Measurements from ENCODE around the gene PLAAT5. TPM values are rescaled to one million over a fixed set of nuclear protein-coding genes. Genes with fewer than 3 reads are reported as not detected.
A peak's percentile ranks its signal among the peaks of the same experiment; 100 is the strongest.

Gene PLAAT5
- total RNA-seq, 1 experiment from 2014 or later: not detected

GRCh38 chr11:63512816-63513215 lies 21.8 kb upstream of the PLAAT5 start:
- DNase-seq (ENCODE audit: low read depth): no peak

- no peak for DNase-seq (ENCODE audit: low read depth)
Observed at GRCh38 chr11:63511048-63511748, 20.2 kb upstream of the PLAAT5 start.

- peak; percentile 93 for DNase-seq (ENCODE audit: low read depth)
Observed at GRCh38 chr11:63510360-63511047, 19.5 kb upstream of the PLAAT5 start.

GRCh38 chr11:63508745-63509144 lies 17.8 kb upstream of the PLAAT5 start:
- DNase-seq (ENCODE audit: low read depth): no peak

- DNase-seq (ENCODE audit: low read depth): peak; percentile 68
Observed at GRCh38 chr11:63508009-63508408, 17.0 kb upstream of the PLAAT5 start.

- no peak for DNase-seq (ENCODE audit: low read depth)
Observed at GRCh38 chr11:63507511-63507910, 16.5 kb upstream of the PLAAT5 start.

- DNase-seq (ENCODE audit: low read depth): no peak
Observed at GRCh38 chr11:63506876-63507275, 15.9 kb upstream of the PLAAT5 start.

GRCh38 chr11:63505857-63506528 lies 15.0 kb upstream of the PLAAT5 start, which contains the start of gene LGALS12:
Gene LGALS12, plus strand, starts transcription at chr11:63506084. Its CDS starts 375 bp downstream, at chr11:63506459.
- DNase-seq (ENCODE audit: low read depth): no peak

GRCh38 chr11:63504933-63505586 lies 14.1 kb upstream of the PLAAT5 start:
- DNase-seq (ENCODE audit: low read depth): no peak

GRCh38 chr11:63504054-63504453 lies 13.1 kb upstream of the PLAAT5 start:
- no peak for DNase-seq (ENCODE audit: low read depth)

- DNase-seq (ENCODE audit: low read depth): no peak
Observed at GRCh38 chr11:63503492-63503891, 12.5 kb upstream of the PLAAT5 start.

- no peak for DNase-seq (ENCODE audit: low read depth)
Observed at GRCh38 chr11:63502252-63502820, 11.4 kb upstream of the PLAAT5 start.

GRCh38 chr11:63501236-63501635 lies 10.3 kb upstream of the PLAAT5 start:
- no peak for DNase-seq (ENCODE audit: low read depth)

GRCh38 chr11:63499874-63500273 lies 8.9 kb upstream of the PLAAT5 start:
- no peak for DNase-seq (ENCODE audit: low read depth)

- peak; percentile 67 for DNase-seq (ENCODE audit: low read depth)
Observed at GRCh38 chr11:63494975-63495374, 4.0 kb upstream of the PLAAT5 start.

GRCh38 chr11:63493127-63493526 lies 2.2 kb upstream of the PLAAT5 start:
- no peak for DNase-seq (ENCODE audit: low read depth)

GRCh38 chr11:63492441-63492840 lies 1.5 kb upstream of the PLAAT5 start:
- no peak for DNase-seq (ENCODE audit: low read depth)

- DNase-seq (ENCODE audit: low read depth): no peak
Observed at GRCh38 chr11:63491636-63492372, 837 bp upstream of the PLAAT5 start.

GRCh38 chr11:63491240-63491587 lies 247 bp upstream of the PLAAT5 start:
- DNase-seq (ENCODE audit: low read depth): no peak

- DNase-seq (ENCODE audit: low read depth): peak; percentile 95
Observed at GRCh38 chr11:63489879-63490278, 1.1 kb downstream of the PLAAT5 start.

- no peak for DNase-seq (ENCODE audit: low read depth)
Observed at GRCh38 chr11:63488789-63489188, 2.2 kb downstream of the PLAAT5 start.
